ENCODE data around the gene ERAL1. TPM values are rescaled to one million over a fixed set of nuclear protein-coding genes. Genes with fewer than 3 reads are reported as not detected.
A peak's percentile ranks its signal among the peaks of the same experiment; 100 is the strongest.

ERAL1 gene
- total RNA-seq, 1 donor from 2014 or later = 27.6 TPM

- no peak for DNase-seq (ENCODE audit: low read depth in 2 of 2)
Measured at GRCh38 chr17:28878158-28878910, 23.5 kb downstream of the ERAL1 start.

GRCh38 chr17:28878981-28879380, 24.2 kb downstream of the ERAL1 start:
- peak in 1 of 2 donors; percentile 50 for DNase-seq (ENCODE audit: low read depth in 2 of 2)

- no peak for DNase-seq (ENCODE audit: low read depth in 2 of 2)
Measured at GRCh38 chr17:28879886-28880571, 25.2 kb downstream of the ERAL1 start.

- no peak for DNase-seq (ENCODE audit: low read depth in 2 of 2)
Measured at GRCh38 chr17:28880572-28880945, 25.7 kb downstream of the ERAL1 start.

- no peak for DNase-seq (ENCODE audit: low read depth in 2 of 2)
Measured at GRCh38 chr17:28881533-28882056, 26.8 kb downstream of the ERAL1 start.

- DNase-seq (ENCODE audit: low read depth in 2 of 2) = no peak
Measured at GRCh38 chr17:28882154-28882895, 27.5 kb downstream of the ERAL1 start.

GRCh38 chr17:28883967-28884702, 29.3 kb downstream of the ERAL1 start:
- DNase-seq (ENCODE audit: low read depth in 2 of 2) = no peak

GRCh38 chr17:28885363-28885762, 30.5 kb downstream of the ERAL1 start:
- no peak for DNase-seq (ENCODE audit: low read depth in 2 of 2)

- DNase-seq (ENCODE audit: low read depth in 2 of 2) = no peak
Measured at GRCh38 chr17:28885951-28886350, 31.1 kb downstream of the ERAL1 start.

- no peak for DNase-seq (ENCODE audit: low read depth in 2 of 2)
Measured at GRCh38 chr17:28887871-28888471, 33.2 kb downstream of the ERAL1 start.

- no peak for DNase-seq (ENCODE audit: low read depth in 2 of 2)
Measured at GRCh38 chr17:28888832-28889231, 34.0 kb downstream of the ERAL1 start.

GRCh38 chr17:28889996-28890395, 35.2 kb downstream of the ERAL1 start:
- no peak for DNase-seq (ENCODE audit: low read depth in 2 of 2)

GRCh38 chr17:28891201-28891600, 36.4 kb downstream of the ERAL1 start:
- no peak for DNase-seq (ENCODE audit: low read depth in 2 of 2)

- DNase-seq (ENCODE audit: low read depth in 2 of 2) = no peak
Measured at GRCh38 chr17:28892024-28892423, 37.2 kb downstream of the ERAL1 start.

GRCh38 chr17:28893248-28894183, 38.7 kb downstream of the ERAL1 start:
- DNase-seq (ENCODE audit: low read depth in 2 of 2) = peak in 1 of 2 donors; percentile 20

- no peak for DNase-seq (ENCODE audit: low read depth in 2 of 2)
Measured at GRCh38 chr17:28895794-28896447, 41.1 kb downstream of the ERAL1 start.

GRCh38 chr17:28896491-28896883, 41.7 kb downstream of the ERAL1 start:
- DNase-seq (ENCODE audit: low read depth in 2 of 2) = no peak

GRCh38 chr17:28896884-28897768, 42.3 kb downstream of the ERAL1 start, which contains the start of gene FLOT2:
TSS of gene FLOT2 (minus strand) at chr17:28897733. CDS start at chr17:28897574, 159 bp downstream.
- DNase-seq (ENCODE audit: low read depth in 2 of 2) = peak in 1 of 2 donors; percentile 52

All from dermis microvascular lymphatic vessel endothelial cell (primary cell).